Right hindlimb (tissue), 1 donor: Measurements from ENCODE around the gene HMX3.

Experiments
- DNase-seq: peaks from one replicate; pipeline ENCODE4 v3.0.0-alpha.2; 2018

The HMX3 gene

DNA sequence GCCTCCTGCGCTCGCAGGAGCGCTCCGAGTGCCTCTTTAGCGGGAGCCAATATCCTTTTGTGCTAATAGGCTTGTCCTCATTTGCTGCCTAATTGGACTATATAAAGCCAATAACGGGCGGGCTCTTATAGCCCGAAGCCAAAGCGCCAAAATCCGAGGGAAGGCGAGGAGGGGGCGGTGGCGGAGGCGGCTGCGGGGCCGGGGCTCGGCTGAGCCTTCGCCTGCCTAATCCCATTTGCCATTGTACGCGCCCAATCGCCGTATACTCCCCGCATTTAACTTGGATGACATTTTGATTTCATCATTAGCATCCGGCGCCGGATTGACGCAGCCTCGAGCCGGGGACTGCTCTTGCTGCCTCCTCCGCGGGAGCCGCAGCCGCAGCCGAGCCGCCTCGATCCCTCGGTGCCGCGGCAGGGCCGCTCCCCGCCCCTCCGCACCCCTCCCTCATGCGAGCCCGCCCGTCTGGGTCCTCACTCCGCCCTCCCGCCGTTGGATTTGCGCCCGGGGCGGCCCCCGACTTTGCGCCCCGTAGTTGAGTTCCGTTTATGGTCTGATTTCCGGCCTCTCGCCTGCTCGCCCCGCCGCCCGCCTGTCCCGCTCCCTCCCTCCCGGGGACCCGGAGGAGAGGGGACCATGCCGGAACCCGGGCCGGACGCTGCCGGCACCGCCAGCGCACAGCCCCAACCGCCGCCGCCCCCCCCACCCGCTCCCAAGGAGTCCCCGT lies at the start of gene HMX3:
TSS of gene HMX3 (plus strand) at position 556 of the 727 bp plus-strand sequence. CDS start at position 637, 81 bp downstream.
- peak; percentile 27 for DNase-seq

DNA sequence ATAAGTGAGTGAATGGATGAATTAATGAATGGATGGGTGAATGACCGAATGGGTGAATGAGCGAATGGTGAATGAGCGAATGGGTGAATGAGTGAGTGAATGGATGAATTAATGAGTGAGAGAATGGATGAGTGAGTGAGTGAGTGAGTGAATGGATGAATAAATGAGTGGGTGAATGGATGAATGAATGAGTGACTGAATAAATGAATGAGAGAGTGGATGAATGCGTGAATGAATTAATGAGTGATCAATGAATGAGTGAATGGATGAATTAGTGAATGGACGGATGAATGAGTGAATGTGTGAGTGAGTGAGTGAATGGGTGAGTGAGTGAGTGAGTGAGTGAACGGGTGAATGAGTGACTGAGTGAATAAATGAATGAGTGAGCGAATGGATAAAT lies 49.5 kb upstream of the HMX3 start:
- DNase-seq = no peak

DNA sequence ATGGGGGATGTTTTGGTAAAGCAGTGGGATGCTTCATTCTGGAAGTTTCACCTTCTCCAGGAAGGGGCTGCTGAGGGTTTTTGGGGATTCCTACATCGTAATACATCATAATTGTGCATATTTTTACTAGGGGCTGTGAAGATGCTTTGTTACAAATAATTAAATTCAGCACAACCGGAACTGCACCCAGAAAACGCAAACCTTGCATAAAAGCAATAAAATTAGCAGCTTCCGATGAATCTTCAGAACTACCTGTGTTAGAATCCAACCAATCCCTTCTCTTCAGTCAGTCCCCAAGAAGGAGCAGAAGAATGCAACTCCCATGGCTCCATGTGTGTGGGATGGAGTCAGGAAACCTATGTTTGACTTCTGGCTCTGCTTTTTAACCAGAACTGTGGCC lies 48.4 kb upstream of the HMX3 start:
- no peak for DNase-seq

DNA sequence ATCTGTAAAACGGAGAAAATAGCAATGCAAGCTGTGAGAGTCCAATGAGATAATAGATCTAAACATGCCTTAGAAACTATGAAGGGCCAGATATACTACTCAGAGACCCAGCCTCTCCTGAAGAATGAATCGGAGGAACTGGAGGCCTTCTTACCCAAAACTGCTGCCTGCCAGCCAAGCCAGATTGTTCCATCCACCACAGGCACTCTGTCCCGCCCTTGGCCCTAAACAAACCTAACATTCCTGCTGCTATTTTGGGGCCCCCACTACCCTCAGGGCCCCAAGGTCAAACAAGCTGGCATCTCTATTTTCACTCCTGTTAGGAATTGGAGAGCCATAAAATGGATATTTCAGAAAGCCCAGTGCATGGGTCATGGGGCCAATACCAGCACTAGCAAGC lies 48.0 kb upstream of the HMX3 start:
- no peak for DNase-seq

DNA sequence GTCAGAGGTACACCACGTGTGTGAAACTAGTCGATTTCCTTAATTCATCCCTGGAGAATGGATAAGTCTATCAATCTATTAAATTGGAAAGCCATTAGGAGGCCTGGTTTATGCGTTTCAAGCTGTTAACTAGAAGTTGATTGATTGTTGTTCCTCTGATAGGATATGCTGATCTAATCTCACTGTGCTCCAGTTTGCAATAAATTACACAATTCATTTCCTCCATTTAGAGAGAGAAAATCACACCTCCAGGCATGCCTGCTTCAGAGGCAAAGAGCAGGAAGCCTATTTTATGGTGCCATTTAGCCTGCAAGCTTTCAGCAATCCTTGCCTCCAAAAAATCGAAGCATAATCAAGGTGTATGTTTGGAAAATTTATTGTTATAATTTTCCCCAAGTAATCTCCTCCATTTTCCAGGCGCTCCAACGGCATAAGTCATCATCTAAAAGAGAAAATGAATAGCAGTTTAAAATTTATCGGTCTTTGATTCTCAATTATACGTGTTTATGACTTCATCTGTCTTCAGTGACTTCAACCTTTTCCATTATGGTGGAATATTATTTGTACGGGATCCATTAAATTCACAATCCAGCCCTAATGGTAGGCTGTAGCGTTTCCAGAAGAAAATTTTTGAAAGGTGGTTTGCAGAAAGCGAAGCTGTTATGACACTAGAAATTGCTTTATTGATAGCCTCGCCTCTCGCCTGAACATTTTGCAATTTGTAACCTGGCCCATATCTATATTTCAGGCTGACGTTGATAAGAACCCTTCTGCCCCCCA lies 42.9 kb upstream of the HMX3 start:
- no peak for DNase-seq

DNA sequence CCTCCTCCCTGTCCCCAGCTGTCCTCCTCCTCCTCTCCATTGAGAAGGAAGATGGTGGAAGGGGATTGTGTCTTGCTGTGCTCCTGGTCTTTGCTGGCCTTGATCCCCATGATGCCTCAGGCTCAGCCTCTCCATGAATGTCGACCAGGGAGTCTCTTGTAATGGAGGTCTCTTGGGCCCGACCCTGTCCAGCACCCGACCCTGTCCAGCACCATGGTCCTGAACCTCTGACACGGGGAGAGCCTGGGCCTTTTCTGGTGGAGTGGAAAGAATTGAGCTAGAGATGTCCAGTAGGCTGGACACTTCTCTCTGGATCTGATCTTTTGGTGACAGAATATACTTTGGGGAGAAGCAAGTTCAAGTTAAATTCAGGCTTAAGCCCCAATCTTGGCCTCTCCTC lies 42.3 kb upstream of the HMX3 start:
- DNase-seq = no peak

DNA sequence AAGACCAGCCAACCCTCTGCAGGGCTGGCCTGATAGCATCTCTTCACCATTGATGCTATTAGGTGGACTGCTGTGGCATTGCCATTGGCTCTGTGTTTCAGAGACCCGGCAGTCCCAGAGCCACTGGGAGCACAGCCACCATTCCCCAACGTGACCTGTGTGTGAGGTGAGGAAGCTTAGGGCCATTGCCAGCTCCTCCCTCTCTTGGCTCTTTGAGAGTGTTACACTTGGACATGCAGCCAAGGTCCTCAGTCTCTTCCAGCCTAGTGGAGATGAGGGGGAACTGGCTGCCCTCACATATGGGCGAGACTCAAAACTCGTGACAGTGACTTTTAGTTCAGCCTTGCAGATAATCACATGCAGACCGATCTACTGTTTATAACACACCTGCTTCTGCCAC lies 39.3 kb upstream of the HMX3 start:
- DNase-seq = no peak

DNA sequence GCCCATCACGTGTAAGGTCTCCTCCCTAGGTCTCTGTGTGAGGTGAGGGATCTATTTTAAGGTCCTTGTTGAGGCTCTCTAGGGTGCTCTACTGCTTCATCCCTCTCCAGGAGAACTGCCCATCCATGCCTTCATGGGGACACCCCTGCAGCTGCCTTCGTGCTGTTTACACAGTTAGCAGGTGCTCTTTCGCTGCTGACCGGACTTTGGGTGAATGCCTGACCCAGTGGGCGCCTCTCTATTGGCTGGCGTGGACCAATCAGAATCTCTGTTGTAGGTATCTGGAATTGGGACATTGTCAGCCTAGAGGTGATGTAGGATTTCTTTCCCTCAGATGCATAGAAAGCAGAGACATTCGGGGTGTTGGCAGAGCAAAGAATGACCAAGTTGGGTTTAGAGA lies 38.7 kb upstream of the HMX3 start:
- no peak for DNase-seq

DNA sequence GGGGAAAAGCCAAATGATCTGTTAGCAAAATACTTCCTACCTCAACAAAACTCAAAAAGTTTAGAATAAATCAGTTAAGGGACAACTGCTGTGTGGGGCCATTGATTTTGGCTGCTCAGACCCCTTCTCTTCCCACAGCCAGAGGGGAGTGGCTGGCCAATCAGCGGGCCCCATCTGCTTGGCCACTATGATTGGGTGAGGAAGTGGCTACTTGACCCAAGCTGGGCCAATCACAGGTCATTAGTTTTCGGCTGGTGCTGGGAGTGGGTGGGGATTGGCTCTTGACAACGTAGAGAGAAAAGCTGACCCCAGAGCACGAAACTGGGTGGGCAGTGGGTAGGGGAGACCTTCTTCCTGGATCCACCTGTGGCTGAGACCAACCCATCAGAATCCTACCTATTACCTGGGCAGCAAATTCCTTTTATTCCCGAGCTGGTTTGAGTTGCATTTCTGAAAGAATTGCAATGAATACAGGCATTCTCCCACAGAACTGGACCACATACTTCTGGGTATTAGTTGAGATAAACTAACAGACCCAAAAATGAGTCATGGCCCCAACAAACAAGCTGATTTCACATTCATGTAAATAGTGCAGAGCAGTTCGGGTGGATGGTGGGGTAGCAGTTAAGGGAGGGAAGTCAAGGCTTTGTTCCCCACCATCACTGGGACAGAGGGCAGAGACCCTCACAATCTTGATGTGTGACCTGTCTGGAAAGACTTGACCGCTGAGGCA lies 35.6 kb upstream of the HMX3 start:
- DNase-seq = no peak

DNA sequence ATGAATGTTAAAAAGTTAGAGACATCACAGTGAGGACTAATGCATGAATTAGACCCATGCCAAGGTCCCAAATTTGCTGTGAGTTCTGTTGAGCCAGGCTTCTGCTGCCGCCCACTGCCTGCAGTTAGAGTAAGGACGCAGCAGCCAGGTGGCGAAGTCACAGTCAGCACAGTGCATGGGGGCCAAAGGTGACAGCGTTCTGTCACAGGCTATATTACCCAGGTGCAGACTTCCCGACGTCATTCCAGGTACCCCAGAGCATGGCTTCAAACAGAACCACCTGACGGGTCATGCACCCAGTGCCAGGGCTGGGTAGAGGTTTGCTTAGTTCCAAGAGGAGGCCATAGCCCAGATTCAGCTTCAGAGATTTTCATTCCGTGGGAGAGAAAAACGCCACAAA lies 33.9 kb upstream of the HMX3 start:
- DNase-seq = no peak

DNA sequence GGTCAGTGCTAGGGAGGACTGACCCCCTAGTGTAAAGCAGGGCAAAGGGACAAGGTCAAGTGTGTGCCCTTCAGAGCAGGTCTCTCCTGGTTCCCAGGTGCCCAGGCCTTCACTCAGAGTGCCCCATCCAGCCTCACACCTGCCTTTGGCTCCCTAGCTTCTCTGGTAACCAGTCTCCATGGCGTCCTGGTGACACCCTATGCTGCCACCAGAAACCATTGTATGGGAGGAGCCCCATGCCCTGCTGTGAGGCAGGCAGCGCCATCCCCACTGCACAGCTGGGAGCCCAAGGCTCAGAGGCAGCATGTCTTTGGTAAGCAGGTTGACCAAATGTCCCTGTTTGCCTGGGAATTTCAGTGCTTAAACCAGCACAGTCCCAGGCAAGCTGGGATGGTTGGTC lies 33.1 kb upstream of the HMX3 start:
- no peak for DNase-seq

DNA sequence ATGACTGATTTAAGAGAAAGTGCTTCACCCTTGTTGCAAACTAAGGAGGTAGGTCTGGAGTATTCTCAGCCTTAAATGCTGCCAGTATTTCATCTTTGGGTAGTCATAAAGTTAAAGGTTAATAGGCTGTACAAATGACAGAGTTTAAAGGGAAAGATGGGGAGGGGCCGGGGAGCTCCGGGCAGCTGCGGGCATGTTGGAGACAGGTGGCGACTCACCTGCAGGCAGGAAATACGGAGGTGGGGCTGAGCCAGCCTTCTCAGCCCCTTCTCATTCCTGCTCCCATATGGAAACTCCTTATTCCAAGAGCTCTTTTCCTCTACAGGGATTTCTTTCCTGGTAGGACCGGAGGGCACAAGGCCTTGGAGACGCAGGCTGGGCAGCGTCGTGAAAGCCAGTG lies 31.8 kb upstream of the HMX3 start:
- no peak for DNase-seq

DNA sequence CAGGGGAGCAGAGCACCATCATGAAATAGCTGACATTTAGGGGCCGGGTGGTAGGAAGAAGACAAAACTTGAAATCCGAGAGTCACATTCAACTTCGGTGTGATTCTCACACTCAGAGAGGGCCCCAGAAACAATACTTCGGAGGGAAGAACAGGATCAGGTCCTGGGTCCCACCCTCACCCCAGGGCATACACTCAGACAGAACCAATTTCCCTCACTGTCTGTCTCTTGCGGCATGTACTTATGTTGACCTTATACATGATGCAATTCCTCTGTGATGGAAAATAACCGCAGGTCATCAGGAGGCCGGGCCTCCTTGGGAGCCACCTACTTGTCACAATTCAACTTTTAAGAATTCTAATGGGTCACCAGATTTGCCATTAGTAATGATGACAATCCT lies 26.3 kb upstream of the HMX3 start:
- DNase-seq = no peak

DNA sequence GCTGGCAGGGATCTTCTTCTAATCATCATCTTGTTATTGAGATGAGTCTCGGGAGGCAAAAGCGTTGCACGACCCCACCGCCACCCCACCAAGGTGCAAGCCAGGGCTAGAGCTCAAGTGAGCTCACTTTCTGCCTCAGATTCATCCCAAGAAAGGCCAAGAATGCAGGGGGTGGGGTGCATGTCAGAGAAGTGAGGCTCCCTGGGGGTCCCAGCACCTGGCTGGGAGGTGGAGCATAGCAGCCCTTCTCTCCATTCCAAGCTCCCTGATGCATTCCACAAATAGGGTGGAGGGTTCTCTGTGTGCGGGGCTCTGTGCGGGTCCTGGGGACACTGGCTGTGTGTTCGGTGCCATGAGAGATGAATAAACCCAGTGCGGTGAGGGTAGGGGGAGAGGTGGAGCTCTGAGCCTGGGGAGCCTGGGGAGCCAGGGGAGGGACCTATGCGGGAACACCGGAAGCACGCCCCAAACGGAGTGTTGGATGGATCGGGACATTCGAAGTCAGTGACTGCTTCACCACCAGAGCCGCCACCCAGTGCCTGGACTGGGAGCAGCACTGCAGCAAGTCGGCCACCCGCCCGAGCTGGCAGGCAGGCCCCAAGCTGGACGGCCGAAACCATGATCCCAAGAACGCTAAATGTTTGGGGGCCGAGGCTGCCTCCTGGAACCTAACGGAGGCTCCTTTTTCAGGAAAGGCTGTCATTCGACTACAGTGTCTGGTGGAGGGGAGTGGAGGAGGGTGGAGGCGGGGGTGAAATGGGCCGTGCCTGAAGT lies 17.9 kb upstream of the HMX3 start:
- peak; percentile 32 for DNase-seq

DNA sequence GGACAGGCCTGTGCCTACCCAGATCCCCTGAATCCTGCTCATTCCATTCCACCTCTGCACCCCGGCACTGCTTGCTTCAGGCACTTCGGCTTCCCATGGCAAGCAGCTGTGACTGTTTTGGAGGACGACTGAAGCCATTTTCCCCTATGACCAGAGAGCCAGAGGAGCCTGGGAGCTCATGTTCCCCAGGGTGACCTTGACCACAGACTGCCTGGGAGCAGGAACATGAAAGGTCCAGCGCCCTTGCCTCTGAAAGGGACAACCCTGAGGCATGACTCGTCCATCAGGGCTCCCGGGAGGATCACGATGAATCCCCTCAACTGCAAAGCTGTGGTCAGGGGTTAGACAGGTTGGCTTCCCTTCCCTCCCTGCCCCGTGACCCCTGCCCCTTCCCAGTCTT lies 16.7 kb upstream of the HMX3 start:
- no peak for DNase-seq

DNA sequence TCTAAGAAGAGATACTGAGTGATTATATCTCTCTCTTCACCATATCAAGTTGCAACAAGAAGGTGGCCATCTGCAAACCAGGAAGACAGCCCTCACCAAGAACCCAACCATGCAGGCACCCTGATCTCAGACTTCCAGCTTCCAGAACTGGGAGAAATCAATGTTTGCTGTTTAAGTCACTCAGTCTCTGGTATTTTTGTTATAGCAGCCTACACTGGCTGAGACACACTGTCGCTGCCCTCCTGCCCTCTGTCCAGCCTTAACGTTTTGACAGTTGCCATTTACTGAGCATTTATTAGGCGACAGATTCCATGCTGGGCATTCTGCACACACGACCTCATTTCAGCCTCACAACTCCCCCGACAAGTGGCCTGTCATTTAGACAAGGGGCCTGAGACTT lies 9.5 kb upstream of the HMX3 start:
- no peak for DNase-seq

DNA sequence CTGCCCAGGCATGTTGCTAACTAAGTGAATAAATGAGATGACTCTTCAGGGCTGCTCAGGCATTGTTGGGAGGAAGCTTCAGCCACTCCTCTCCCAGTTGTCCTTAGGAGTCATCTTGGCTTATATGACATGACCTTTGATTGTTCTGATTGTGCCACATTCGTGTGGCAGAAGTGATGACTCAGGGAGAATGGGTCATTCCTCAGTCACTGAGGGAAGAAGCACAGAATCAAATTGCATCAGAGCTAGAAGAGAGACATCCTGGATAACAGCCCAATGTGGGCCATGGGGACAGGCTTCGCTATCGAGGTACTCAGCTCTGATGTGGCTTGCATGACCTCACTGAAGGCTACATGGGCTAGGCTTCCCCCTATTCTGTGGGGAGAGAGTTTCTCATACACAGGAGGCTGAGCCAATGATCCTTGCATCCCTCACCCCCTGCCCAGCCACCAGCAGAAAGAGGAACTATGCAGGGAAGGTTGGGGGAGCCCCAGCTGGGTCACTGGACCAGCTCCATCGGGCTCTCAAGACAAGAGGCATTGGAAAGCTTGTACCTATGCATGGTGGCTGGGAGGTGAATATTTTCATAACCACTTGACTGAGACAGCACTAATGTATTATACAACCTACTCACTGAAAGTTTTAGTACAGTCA lies 6.0 kb upstream of the HMX3 start:
- no peak for DNase-seq

DNA sequence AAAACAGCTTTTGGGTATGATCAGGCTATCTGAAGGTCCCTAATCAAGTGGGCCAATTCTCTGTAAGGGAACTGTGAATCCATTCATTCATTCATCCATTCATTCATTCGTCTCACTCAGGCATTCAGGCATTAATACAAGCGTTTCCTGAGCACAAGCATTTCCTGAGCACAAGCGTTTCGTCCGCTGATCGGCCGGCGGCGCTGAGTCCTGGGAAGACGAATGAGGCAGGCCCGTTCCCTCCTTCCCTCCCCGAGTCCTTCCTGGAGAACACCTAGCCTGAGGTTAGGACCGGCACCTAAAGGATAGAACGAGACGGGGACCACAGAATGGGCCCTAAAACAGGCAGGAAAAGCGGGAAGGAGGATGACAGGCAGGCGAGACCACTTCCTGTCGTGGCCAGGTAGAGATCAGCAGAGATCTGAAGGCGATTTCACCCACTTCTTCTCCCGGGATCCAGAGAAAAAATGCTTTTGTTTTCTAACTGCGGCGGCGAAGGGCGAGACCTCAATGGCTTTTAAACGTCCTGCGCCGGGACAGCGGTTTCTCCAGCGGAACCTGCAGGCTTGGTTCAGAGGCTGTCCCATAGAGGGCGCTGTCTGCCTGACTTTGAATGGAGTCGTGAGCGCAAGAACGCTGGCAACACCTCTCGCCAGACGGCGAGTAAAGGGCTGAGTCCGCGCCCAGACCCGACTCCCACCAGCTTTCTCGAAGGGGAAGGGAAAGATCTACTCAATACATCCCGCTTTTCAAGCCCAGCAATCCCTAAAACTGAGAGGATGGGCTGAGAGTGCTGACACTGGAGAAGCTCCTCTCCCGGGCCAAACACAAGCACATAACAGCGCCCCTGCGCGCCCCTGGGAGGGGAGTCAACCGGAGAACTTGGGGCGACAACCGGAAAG lies 2.9 kb upstream of the HMX3 start:
- DNase-seq = peak; percentile 87

DNA sequence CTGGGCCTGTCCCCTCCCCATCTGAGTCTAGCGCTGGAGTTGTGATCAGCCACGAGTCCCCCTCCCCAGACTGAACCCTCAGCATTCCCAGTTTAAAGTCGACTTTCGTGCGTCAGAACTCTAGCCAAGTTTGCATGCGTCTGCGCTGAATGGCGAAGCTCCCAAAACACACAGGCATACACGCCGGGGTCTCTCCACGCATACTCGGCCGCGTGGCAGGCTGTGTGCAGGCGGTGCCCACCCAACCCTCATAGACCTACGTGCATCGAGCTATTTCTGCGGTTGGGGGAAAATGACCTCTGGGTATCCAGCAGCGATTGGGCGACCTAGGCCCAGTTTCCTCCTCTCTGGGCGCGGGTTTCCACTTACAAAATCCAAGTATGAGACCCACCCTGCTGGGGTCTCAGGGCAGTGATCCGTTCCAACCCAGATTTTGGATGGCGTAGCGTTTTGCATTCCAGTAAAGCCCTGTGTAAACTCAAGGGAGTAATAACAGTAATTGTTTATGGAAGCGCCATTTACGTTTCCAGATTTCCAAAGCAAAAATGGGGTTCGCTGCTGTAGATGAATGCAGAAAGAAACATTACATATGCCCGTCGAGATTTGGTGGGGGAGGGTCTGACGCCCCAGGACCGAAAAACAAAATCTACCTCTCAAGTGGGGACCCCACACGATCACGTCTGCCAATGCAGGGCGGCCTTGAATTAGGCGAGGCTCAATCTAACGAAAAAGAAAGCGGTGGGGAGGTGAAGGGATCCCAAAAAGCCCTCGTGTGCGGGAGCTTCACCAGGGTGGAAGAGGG lies 2.0 kb upstream of the HMX3 start:
- DNase-seq = peak; percentile 35

DNA sequence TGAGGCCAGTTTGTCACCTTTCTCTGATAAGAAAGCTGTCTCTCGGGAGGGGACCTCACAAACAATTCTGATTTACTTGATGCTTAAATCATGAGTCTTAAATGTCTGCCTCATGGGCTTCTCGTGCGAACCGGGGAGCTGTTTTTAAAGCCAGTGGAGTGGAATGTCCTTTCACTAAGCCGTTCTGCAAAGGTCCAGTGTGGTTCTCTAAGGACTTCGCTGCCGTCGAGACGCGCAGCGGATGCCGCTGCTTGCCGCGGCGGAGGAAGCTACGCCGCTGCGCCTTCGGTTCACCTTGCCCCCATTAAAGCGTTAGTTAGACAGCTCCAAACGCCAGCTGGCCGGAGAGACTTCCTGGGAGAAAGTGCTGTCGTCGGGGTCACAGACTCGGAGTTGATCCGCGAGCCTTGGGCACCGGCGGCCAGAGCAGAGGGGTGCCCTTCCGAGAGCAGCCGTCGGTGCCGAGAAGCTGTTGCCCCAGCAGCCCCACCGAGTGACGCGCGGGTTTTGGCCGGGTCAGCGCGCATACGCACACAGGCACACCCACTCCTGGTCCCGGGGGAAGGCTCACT lies 1.3 kb upstream of the HMX3 start:
- peak; percentile 33 for DNase-seq
